Esophagus squamous epithelium (tissue), 4 donors: Measurements from ENCODE around the gene GLYAT.
"Not testable (repeated sequence)": the region's sequence is repeated elsewhere in the genome, so short reads cannot be mapped to it uniquely, and the experiment has no call there.

ENCODE experiments used
- POLR2A ChIP-seq, 4 donors: fragments of 450-650 bp; IDR thresholded peaks; one replicate each; pipeline ENCODE4 v1.6.1; 2017; ENCODE audit warnings: antibody characterized with exemption in 4 of 4, mild to moderate bottlenecking in 4 of 4, moderate library complexity in 3 of 4
- TF ChIP-seq, protein P1 (sequence below), 6 experiments: fragments of 450-650 bp in 4 of 6; fragments of 200-600 bp in 2 of 6; sonication (generic) in 2 of 6; IDR thresholded peaks; one replicate each; pipeline ENCODE4 v1.5.1; 2016 to 2019; ENCODE audit warnings: antibody characterized with exemption in 6 of 6, mild to moderate bottlenecking in 4 of 6, moderate library complexity in 4 of 6

DNA sequence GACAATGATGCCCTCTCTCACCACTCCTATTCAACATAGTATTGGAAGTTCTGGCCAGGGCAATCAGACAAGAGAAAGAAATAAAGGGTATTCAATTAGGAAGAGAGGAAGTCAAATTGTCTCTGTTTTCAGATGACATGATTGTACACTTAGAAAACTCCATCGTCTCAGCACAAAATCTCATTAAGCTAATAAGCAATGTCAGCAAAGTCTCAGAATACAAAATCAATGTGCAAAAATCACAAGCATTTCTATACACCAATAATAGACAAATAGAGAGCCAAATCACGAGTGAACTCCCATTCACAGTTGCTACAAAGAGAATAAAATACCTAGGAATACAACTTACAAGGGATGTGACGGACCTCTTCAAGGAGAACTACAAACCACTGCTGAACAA, 49.1 kb downstream of the GLYAT start:
- TF ChIP-seq, protein P1, sequence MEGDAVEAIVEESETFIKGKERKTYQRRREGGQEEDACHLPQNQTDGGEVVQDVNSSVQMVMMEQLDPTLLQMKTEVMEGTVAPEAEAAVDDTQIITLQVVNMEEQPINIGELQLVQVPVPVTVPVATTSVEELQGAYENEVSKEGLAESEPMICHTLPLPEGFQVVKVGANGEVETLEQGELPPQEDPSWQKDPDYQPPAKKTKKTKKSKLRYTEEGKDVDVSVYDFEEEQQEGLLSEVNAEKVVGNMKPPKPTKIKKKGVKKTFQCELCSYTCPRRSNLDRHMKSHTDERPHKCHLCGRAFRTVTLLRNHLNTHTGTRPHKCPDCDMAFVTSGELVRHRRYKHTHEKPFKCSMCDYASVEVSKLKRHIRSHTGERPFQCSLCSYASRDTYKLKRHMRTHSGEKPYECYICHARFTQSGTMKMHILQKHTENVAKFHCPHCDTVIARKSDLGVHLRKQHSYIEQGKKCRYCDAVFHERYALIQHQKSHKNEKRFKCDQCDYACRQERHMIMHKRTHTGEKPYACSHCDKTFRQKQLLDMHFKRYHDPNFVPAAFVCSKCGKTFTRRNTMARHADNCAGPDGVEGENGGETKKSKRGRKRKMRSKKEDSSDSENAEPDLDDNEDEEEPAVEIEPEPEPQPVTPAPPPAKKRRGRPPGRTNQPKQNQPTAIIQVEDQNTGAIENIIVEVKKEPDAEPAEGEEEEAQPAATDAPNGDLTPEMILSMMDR (IDR thresholded peaks at IDR 0.05), result not testable (repeated sequence)
- not testable (repeated sequence) for TF ChIP-seq POLR2A (IDR thresholded peaks at IDR 0.05)
